WTC11 (cell line): ENCODE data around the gene ABCC4. TPM values are rescaled to one million over a fixed set of nuclear protein-coding genes. Genes with fewer than 3 reads are reported as not detected.

Source experiments
- ATAC-seq: fragments of 200-7000 bp; cut with Tn5 transposase; 2 replicates; pipeline ENCODE4 v1.10.0; 2021; ENCODE audit warnings: mild to moderate bottlenecking, moderate library complexity
- CTCF ChIA-PET: fragments of 300-600 bp; sonication (Branson Sonifier 250); formaldehyde crosslinking; loops from one replicate; lab custom pipeline; 2021; ENCODE audit warnings: antibody characterized with exemption; lab: Charles Lee
- POLR2A ChIA-PET: fragments of 350-600 bp; sonication (Branson Sonifier 250); formaldehyde crosslinking; loops from one replicate; lab custom pipeline; 2021; ENCODE audit warnings: antibody characterized with exemption; lab: Charles Lee
- DNase-seq: peaks from one replicate; pipeline ENCODE4 v3.0.0; 2021; ENCODE audit warnings: low spot score
- H3K27ac Mint-ChIP-seq: 2 replicates; pipeline ENCODE4 v1.8.0; 2021; ENCODE audit warnings: mixed read lengths
- H3K27me3 Mint-ChIP-seq: 2 replicates; pipeline ENCODE4 v1.8.0; 2021; ENCODE audit warnings: low read depth, mild to moderate bottlenecking, moderate library complexity, mixed read lengths
- H3K36me3 Mint-ChIP-seq: 2 replicates; pipeline ENCODE4 v1.8.0; 2021; ENCODE audit warnings: mixed read lengths
- H3K4me1 Mint-ChIP-seq: 2 replicates; pipeline ENCODE4 v1.8.0; 2022; ENCODE audit warnings: mixed read lengths
- H3K4me3 Mint-ChIP-seq: 2 replicates; pipeline ENCODE4 v1.8.0; 2021; ENCODE audit warnings: mild to moderate bottlenecking, moderate library complexity, mixed read lengths
- H3K9me3 Mint-ChIP-seq: 2 replicates; pipeline ENCODE4 v1.8.0; 2021; ENCODE audit warnings: mixed read lengths
- CREM ChIP-seq: sonication (generic); formaldehyde crosslinking; IDR thresholded peaks from 2 replicates; pipeline ENCODE4 v1.8.1; 2022; ENCODE audit warnings: mild to moderate bottlenecking, missing genetic modification reagents, moderate library complexity
- FOXJ3 ChIP-seq: sonication (generic); formaldehyde crosslinking; IDR thresholded peaks from 2 replicates; pipeline ENCODE4 v1.9.0; 2021; ENCODE audit warnings: missing genetic modification reagents, mild to moderate bottlenecking, borderline replicate concordance
- FOXK1 ChIP-seq: sonication (generic); formaldehyde crosslinking; IDR thresholded peaks from 2 replicates; pipeline ENCODE4 v1.8.0; 2022; ENCODE audit warnings: mild to moderate bottlenecking, moderate library complexity, missing genetic modification reagents
- FOXP1 ChIP-seq: sonication (generic); formaldehyde crosslinking; IDR thresholded peaks from 2 replicates; pipeline ENCODE4 v1.8.0; 2022; ENCODE audit warnings: missing genetic modification reagents, mild to moderate bottlenecking, moderate library complexity, borderline replicate concordance
- IRF2 ChIP-seq: sonication (generic); formaldehyde crosslinking; IDR thresholded peaks from 2 replicates; pipeline ENCODE4 v1.8.0; 2022; ENCODE audit warnings: low read depth, missing genetic modification reagents, borderline replicate concordance
- NFE2L1 ChIP-seq: sonication (generic); formaldehyde crosslinking; IDR thresholded peaks from 2 replicates; pipeline ENCODE4 v1.8.1; 2023; ENCODE audit warnings: missing genetic modification reagents
- SMAD4 ChIP-seq: sonication (generic); formaldehyde crosslinking; IDR thresholded peaks from 2 replicates; pipeline ENCODE4 v1.8.0; 2022; ENCODE audit warnings: mild to moderate bottlenecking, missing genetic modification reagents
- TP53 ChIP-seq: sonication (generic); formaldehyde crosslinking; IDR thresholded peaks from 2 replicates; pipeline ENCODE4 v1.8.1; 2023; ENCODE audit warnings: mild to moderate bottlenecking, missing genetic modification reagents
- ZNF263 ChIP-seq: sonication (generic); formaldehyde crosslinking; IDR thresholded peaks from 2 replicates; pipeline ENCODE4 v1.8.1; 2022; ENCODE audit warnings: low read depth, mild to moderate bottlenecking, moderate library complexity, missing genetic modification reagents
- ZNF423 ChIP-seq: fragments of 250-450 bp; sonication (Bioruptor Pico); IDR thresholded peaks from 2 replicates; pipeline ENCODE4 v2.1.2; 2022; ENCODE audit warnings: mild to moderate bottlenecking, moderate library complexity
- ZNF671 ChIP-seq: fragments of 250-450 bp; sonication (Bioruptor Pico); IDR thresholded peaks from 2 replicates; pipeline ENCODE4 v1.8.0; 2021; ENCODE audit warnings: mild to moderate bottlenecking
- total RNA-seq: library from RNA; stranded (reverse); gene quantifications from 3 replicates; pipeline ENCODE4 v1.2.3, GENCODE V29; 2021
- TF ChIP-seq, protein P1 (sequence below): sonication (generic); formaldehyde crosslinking; IDR thresholded peaks from 2 replicates; pipeline ENCODE4 v1.8.1; 2023; ENCODE audit warnings: mild to moderate bottlenecking, missing genetic modification reagents, borderline replicate concordance
- TF ChIP-seq, protein P2 (sequence below): fragments of 250-450 bp; sonication (Bioruptor Pico); IDR thresholded peaks from 2 replicates; pipeline ENCODE4 v2.1.2; 2022; ENCODE audit warnings: mild to moderate bottlenecking, moderate library complexity
- TF ChIP-seq, protein P3 (sequence below): sonication (generic); formaldehyde crosslinking; IDR thresholded peaks from 2 replicates; pipeline ENCODE4 v1.8.0; 2022; ENCODE audit warnings: mild to moderate bottlenecking, missing genetic modification reagents
- TF ChIP-seq, protein P4 (sequence below): sonication (generic); formaldehyde crosslinking; IDR thresholded peaks from 2 replicates; pipeline ENCODE4 v1.8.1; 2023; ENCODE audit warnings: mild to moderate bottlenecking, missing genetic modification reagents, moderate library complexity
- TF ChIP-seq, protein P5 (sequence below): sonication (generic); formaldehyde crosslinking; IDR thresholded peaks from 2 replicates; pipeline ENCODE4 v1.8.1; 2022; ENCODE audit warnings: missing genetic modification reagents, borderline replicate concordance
- TF ChIP-seq, protein P6 (sequence below): sonication (generic); formaldehyde crosslinking; IDR thresholded peaks from 2 replicates; pipeline ENCODE4 v1.8.1; 2022; ENCODE audit warnings: low read depth, mild to moderate bottlenecking, moderate library complexity, missing genetic modification reagents, borderline replicate concordance

Gene ABCC4
- total RNA-seq, 1 experiment from 2014 or later: 7.2 TPM

GRCh38 chr13:95184317-95184716 lies 116.9 kb downstream of the ABCC4 start:
- TF ChIP-seq, protein P1, sequence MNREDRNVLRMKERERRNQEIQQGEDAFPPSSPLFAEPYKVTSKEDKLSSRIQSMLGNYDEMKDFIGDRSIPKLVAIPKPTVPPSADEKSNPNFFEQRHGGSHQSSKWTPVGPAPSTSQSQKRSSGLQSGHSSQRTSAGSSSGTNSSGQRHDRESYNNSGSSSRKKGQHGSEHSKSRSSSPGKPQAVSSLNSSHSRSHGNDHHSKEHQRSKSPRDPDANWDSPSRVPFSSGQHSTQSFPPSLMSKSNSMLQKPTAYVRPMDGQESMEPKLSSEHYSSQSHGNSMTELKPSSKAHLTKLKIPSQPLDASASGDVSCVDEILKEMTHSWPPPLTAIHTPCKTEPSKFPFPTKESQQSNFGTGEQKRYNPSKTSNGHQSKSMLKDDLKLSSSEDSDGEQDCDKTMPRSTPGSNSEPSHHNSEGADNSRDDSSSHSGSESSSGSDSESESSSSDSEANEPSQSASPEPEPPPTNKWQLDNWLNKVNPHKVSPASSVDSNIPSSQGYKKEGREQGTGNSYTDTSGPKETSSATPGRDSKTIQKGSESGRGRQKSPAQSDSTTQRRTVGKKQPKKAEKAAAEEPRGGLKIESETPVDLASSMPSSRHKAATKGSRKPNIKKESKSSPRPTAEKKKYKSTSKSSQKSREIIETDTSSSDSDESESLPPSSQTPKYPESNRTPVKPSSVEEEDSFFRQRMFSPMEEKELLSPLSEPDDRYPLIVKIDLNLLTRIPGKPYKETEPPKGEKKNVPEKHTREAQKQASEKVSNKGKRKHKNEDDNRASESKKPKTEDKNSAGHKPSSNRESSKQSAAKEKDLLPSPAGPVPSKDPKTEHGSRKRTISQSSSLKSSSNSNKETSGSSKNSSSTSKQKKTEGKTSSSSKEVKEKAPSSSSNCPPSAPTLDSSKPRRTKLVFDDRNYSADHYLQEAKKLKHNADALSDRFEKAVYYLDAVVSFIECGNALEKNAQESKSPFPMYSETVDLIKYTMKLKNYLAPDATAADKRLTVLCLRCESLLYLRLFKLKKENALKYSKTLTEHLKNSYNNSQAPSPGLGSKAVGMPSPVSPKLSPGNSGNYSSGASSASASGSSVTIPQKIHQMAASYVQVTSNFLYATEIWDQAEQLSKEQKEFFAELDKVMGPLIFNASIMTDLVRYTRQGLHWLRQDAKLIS: no peak
- TF ChIP-seq NFE2L1 (CRISPR knock-in tag) (no peak), CREM (CRISPR knock-in tag) (no peak), TP53 (CRISPR knock-in tag) (no peak), FOXP1 (CRISPR knock-in tag) (no peak)
- TF ChIP-seq, protein P2, sequence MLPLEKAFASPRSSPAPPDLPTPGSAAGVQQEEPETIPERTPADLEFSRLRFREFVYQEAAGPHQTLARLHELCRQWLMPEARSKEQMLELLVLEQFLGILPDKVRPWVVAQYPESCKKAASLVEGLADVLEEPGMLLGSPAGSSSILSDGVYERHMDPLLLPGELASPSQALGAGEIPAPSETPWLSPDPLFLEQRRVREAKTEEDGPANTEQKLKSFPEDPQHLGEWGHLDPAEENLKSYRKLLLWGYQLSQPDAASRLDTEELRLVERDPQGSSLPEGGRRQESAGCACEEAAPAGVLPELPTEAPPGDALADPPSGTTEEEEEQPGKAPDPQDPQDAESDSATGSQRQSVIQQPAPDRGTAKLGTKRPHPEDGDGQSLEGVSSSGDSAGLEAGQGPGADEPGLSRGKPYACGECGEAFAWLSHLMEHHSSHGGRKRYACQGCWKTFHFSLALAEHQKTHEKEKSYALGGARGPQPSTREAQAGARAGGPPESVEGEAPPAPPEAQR (CRISPR knock-in tag): no peak
- TF ChIP-seq, protein P3, sequence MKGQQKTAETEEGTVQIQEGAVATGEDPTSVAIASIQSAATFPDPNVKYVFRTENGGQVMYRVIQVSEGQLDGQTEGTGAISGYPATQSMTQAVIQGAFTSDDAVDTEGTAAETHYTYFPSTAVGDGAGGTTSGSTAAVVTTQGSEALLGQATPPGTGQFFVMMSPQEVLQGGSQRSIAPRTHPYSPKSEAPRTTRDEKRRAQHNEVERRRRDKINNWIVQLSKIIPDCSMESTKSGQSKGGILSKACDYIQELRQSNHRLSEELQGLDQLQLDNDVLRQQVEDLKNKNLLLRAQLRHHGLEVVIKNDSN (CRISPR knock-in tag): no peak
- TF ChIP-seq, protein P4, sequence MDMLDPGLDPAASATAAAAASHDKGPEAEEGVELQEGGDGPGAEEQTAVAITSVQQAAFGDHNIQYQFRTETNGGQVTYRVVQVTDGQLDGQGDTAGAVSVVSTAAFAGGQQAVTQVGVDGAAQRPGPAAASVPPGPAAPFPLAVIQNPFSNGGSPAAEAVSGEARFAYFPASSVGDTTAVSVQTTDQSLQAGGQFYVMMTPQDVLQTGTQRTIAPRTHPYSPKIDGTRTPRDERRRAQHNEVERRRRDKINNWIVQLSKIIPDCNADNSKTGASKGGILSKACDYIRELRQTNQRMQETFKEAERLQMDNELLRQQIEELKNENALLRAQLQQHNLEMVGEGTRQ (CRISPR knock-in tag): no peak
- H3K4me1 Mint-ChIP-seq: no peaks in the 10 kb centered on the region
- H3K9me3 Mint-ChIP-seq: no peaks in the 10 kb centered on the region
- ATAC-seq (no peak), DNase-seq (no peak)
- H3K4me3 Mint-ChIP-seq: no peak overlapping the region
- CTCF ChIA-PET: interaction anchor here (0.7 kb wide), 1 partner anchor 220 kb away, joined by 3 read pairs; no protein-coding TSS in a partner anchor
- H3K27me3 Mint-ChIP-seq: no peaks in the 10 kb centered on the region
- POLR2A ChIA-PET: no interaction called here
- H3K27ac Mint-ChIP-seq: no peak overlapping the region
- no peaks in the 10 kb centered on the region for H3K36me3 Mint-ChIP-seq

DNA sequence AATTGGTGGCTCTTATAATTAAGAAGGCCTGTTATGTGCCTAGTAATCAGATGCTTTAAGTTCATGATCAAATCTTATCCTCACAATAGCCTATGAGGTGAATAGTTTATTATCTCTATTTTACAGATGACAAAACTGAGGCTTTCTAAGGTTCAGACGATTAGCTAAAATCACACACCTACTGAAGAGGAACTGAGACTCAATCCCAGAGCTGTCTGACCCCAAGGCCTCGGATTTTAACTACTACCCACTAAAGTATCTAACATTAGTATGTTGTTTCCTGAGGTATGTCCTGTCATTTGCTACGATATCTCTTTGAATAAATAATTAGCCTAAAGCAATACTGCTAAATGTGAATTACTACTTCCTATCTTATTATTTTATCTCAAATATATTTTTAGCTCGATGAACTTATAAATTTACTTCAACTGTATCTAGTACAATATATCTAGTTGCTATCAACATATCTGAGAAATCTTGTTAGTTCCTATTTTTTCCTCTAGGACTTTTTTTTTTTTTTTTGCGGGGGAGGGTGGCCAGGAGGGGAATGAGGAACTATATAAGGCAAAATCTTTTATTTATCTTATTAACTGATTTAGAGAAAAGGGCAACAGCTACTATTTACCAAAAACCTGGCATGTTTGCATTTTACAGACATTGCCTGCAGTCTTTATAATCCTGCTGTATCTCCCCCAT lies 118.5 kb downstream of the ABCC4 start:
- Mint-ChIP-seq H3K4me3 (no peak overlapping the region), H3K4me1 (no peaks in the 10 kb centered on the region), H3K36me3 (no peaks in the 10 kb centered on the region), H3K9me3 (no peaks in the 10 kb centered on the region), H3K27ac (no peak overlapping the region), H3K27me3 (no peaks in the 10 kb centered on the region)
- DNase-seq (no peak), ATAC-seq (no peak)
- CTCF ChIA-PET: interaction anchor here (0.7 to 0.8 kb wide), 2 partner anchors 222 to 1796 kb away, joined by 3 to 4 read pairs; no protein-coding TSS in a partner anchor
- POLR2A ChIA-PET: no interaction called here
- TF ChIP-seq, protein P5, sequence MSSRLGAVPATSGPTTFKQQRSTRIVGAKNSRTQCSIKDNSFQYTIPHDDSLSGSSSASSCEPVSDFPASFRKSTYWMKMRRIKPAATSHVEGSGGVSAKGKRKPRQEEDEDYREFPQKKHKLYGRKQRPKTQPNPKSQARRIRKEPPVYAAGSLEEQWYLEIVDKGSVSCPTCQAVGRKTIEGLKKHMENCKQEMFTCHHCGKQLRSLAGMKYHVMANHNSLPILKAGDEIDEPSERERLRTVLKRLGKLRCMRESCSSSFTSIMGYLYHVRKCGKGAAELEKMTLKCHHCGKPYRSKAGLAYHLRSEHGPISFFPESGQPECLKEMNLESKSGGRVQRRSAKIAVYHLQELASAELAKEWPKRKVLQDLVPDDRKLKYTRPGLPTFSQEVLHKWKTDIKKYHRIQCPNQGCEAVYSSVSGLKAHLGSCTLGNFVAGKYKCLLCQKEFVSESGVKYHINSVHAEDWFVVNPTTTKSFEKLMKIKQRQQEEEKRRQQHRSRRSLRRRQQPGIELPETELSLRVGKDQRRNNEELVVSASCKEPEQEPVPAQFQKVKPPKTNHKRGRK (CRISPR knock-in tag): no peak
- TF ChIP-seq, protein P6, sequence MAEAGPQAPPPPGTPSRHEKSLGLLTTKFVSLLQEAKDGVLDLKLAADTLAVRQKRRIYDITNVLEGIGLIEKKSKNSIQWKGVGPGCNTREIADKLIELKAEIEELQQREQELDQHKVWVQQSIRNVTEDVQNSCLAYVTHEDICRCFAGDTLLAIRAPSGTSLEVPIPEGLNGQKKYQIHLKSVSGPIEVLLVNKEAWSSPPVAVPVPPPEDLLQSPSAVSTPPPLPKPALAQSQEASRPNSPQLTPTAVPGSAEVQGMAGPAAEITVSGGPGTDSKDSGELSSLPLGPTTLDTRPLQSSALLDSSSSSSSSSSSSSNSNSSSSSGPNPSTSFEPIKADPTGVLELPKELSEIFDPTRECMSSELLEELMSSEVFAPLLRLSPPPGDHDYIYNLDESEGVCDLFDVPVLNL (CRISPR knock-in tag): no peak
- TF ChIP-seq IRF2 (CRISPR knock-in tag) (no peak), FOXJ3 (CRISPR knock-in tag) (no peak), SMAD4 (CRISPR knock-in tag) (no peak), FOXK1 (CRISPR knock-in tag) (no peak), ZNF671 (CRISPR knock-in tag) (no peak), ZNF423 (CRISPR knock-in tag) (no peak), ZNF263 (no peak)
- TF ChIP-seq, protein P1: no peak
- TF ChIP-seq, protein P2 (CRISPR knock-in tag): no peak
